Transverse colon (tissue), 4 donors: ENCODE data around the gene CLECL1. TPM values are rescaled to one million over a fixed set of nuclear protein-coding genes. Genes with fewer than 3 reads are reported as not detected.
A peak's percentile ranks its signal among the peaks of the same experiment; 100 is the strongest.

Experiments
- DNase-seq: peaks from one replicate; pipeline ENCODE4 v3.0.0-alpha.2; 2019
- H3K27ac ChIP-seq, 4 donors: fragments of 200-600 bp; sonication (generic); 2 replicates each; pipeline ENCODE4 v1.5.1; 2016 to 2018; ENCODE audit warnings: inconsistent platforms in 4 of 4
- H3K27me3 ChIP-seq: fragments of 200-600 bp; sonication (generic); 2 replicates; pipeline ENCODE4 v1.5.1; 2017; ENCODE audit warnings: inconsistent platforms
- H3K36me3 ChIP-seq, 4 donors: fragments of 200-600 bp; sonication (generic); 2 replicates each; pipeline ENCODE4 v1.5.1; 2017 to 2019; ENCODE audit warnings: inconsistent platforms in 4 of 4
- H3K4me1 ChIP-seq, 4 donors: fragments of 200-600 bp; sonication (generic); 2 replicates each; pipeline ENCODE4 v1.5.1; 2017 to 2020; ENCODE audit warnings: inconsistent platforms in 4 of 4
- H3K4me3 ChIP-seq, 4 donors: fragments of 200-600 bp; sonication (generic); 1 replicate in 1 of 4; 2 replicates in 3 of 4; pipeline versions ENCODE4 v1.5.1 to v1.6.1; 2017 to 2019; ENCODE audit warnings: inconsistent platforms in 4 of 4
- H3K9me3 ChIP-seq, 2 donors: fragments of 200-600 bp; sonication (generic); 2 replicates each; pipeline ENCODE4 v1.5.1; 2017 to 2019; ENCODE audit warnings: inconsistent platforms in 2 of 2
- EP300 ChIP-seq: sonication (generic); formaldehyde crosslinking; IDR thresholded peaks from one replicate; pipeline ENCODE4 v1.6.1; 2017; ENCODE audit warnings: antibody characterized with exemption, low read depth
- POLR2A ChIP-seq: fragments of 450-650 bp; IDR thresholded peaks from one replicate; pipeline ENCODE4 v1.6.1; 2016; ENCODE audit warnings: antibody characterized with exemption, mild to moderate bottlenecking, moderate library complexity
- POLR2AphosphoS5 ChIP-seq, 3 donors: sonication (generic); formaldehyde crosslinking; IDR thresholded peaks; one replicate each; pipeline ENCODE4 v1.6.1; 2016; ENCODE audit warnings: antibody characterized with exemption in 3 of 3
- WGBS, 2 donors: methylation state at CpG; one replicate each; pipeline ENCODE4 v1.1.5; 2018; ENCODE audit warnings: low coverage in 1 of 2; 5-methylcytosine and 5-hydroxymethylcytosine counted together
- in situ Hi-C, 4 donors: fragments of 200-750 bp; cut with MboI; loops; one replicate each; pipeline versions ENCODE4 v1.15.0 to v1.15.1; 2017; ENCODE audit warnings: low sequenced_read_pairs in 3 of 4, low pct_ligation_motif_present in 1 of 4, low pct_unique_long_range_greater_than_20kb in 1 of 4
- intact Hi-C: fragments of 100-400 bp; cut with DNase I; formaldehyde crosslinking; loops from one replicate; pipeline ENCODE4 v1.15.1; 2023; ENCODE audit warnings: low total_unique reads
- total RNA-seq, 4 donors: library from RNA; depleted of rRNA; stranded (reverse); fragments of >200 nt; gene quantifications; one replicate each; pipeline ENCODE4 v1.1.0, GENCODE V29; 2016
- TF ChIP-seq, protein P1 (sequence below), 5 experiments: fragments of 200-600 bp in 3 of 5; fragments of 450-650 bp in 2 of 5; sonication (generic) in 3 of 5; IDR thresholded peaks; 1 replicate in 2 of 5; 2 replicates in 3 of 5; pipeline ENCODE4 v1.5.1; 2016 to 2017; ENCODE audit warnings: antibody characterized with exemption in 5 of 5, inconsistent platforms in 3 of 5, mild to moderate bottlenecking in 2 of 5, moderate library complexity in 1 of 5

Gene CLECL1
- total RNA-seq, 4 donors from 2014 or later: 2.7 TPM; not detected in 3

DNA sequence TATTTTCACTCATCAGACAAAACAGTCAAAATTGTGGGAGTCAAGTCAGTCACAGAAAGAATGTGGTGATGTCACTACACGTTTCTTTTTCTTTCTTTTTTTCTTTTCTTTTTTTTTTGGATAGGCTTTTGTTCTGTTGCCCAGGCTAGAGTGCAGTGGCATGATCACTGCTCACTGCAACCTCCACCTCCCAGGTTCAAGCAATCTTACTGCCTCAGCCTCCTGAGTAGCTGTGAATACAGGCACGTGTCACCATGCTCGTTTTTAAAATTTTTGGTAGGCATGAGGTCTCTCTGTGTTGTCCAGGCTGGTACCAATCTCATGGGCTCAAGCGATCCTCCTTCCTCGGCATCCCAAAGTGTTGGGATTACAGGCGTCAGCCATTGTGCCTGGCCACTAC, 2.3 kb downstream of the CLECL1 start:
- Histone ChIP-seq H3K9me3 (no peaks in the 10 kb centered on the region), H3K27ac (peak overlapping the region in 3 of 4 donors; percentile 47 to 54 (median 53)), H3K4me1 (no peaks in the 10 kb centered on the region), H3K36me3 (no peaks in the 10 kb centered on the region), H3K4me3 (no peak overlapping the region), H3K27me3 (no peaks in the 10 kb centered on the region)
- DNase-seq: no peak
- in situ Hi-C loops: no loop called here
- intact Hi-C loops: no loop called here
- 71 to 79% methylated on average over 6 of the region's 6 CpGs for WGBS, 2 donors
- TF ChIP-seq POLR2AphosphoS5 (IDR thresholded peaks at IDR 0.05) (no peak), POLR2A (no peak)
- TF ChIP-seq, protein P1, sequence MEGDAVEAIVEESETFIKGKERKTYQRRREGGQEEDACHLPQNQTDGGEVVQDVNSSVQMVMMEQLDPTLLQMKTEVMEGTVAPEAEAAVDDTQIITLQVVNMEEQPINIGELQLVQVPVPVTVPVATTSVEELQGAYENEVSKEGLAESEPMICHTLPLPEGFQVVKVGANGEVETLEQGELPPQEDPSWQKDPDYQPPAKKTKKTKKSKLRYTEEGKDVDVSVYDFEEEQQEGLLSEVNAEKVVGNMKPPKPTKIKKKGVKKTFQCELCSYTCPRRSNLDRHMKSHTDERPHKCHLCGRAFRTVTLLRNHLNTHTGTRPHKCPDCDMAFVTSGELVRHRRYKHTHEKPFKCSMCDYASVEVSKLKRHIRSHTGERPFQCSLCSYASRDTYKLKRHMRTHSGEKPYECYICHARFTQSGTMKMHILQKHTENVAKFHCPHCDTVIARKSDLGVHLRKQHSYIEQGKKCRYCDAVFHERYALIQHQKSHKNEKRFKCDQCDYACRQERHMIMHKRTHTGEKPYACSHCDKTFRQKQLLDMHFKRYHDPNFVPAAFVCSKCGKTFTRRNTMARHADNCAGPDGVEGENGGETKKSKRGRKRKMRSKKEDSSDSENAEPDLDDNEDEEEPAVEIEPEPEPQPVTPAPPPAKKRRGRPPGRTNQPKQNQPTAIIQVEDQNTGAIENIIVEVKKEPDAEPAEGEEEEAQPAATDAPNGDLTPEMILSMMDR (IDR thresholded peaks at IDR 0.05): no peak

DNA sequence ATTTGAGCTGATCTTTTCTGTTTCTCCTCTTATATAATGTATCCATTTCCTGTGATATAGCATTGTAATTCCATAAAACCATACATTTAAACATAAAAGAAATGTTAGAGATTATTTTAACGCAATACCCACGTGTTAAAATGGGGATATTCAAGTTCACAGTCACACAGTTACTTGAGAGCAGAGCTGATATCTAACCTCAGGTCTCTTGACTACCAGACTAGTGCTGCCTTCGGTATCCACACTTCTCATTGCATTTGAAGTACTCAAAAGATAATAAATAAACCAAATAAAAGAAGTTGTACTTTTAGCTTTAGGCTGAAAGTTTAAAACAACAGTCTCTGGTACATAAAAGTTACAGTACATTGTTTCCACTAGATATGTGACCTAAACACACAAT, 2.9 kb downstream of the CLECL1 start:
- no peak for DNase-seq
- Histone ChIP-seq H3K27me3 (no peaks in the 10 kb centered on the region), H3K4me3 (no peak overlapping the region), H3K9me3 (no peaks in the 10 kb centered on the region), H3K36me3 (no peaks in the 10 kb centered on the region), H3K27ac (peak overlapping the region in 1 of 4 donors; percentile 53), H3K4me1 (no peaks in the 10 kb centered on the region)
- TF ChIP-seq POLR2AphosphoS5 (IDR thresholded peaks at IDR 0.05) (no peak), POLR2A (no peak), EP300 (no peak)
- TF ChIP-seq, protein P1 (IDR thresholded peaks at IDR 0.05): no peak
- intact Hi-C loops: no loop called here
- 61 to 71% methylated on average over 3 of the region's 3 CpGs for WGBS, 2 donors
- in situ Hi-C loops: no loop called here

DNA sequence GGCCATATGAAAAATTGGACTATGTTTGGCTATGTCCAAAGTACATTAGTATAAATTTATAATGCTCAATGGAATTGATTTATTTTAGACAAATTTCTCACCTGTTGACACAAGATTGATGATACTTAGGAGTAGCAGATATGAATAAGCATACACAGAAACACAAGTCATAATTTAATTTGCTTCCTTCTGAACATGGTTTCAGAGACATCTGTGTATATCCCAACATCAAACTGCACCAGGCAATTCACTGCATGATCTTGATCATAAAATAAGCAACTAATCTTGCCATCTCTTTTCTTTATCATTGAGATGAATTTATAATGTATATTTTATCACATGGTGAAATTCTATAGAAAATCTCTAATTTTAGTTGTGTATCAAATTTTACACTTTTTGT, 3.8 kb downstream of the CLECL1 start:
- intact Hi-C loops (no loop called here), in situ Hi-C loops (no loop called here)
- no peak for TF ChIP-seq EP300
- no peak for TF ChIP-seq POLR2A
- TF ChIP-seq, protein P1 (IDR thresholded peaks at IDR 0.05): no peak
- TF ChIP-seq POLR2AphosphoS5 (IDR thresholded peaks at IDR 0.05): no peak

DNA sequence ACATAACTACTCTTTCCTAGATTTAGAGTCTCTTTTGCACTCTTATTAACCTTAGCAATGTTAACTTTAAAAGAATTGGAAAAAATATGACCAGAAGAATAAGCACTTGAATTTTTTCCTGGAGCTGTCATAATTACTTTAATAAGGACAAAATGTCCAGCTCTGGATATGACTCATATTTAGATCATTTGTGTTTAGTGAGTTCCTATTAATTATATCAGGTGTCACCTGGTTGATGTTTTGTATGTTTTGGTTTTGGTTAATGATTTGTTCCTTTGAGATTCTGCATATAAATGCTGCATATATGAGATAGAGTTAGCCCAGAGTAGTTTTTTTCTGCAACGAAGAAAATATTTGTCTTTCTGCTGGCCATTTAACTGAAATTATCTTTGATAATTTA, 5.1 kb downstream of the CLECL1 start:
- Histone ChIP-seq H3K4me3 (no peak overlapping the region), H3K27me3 (no peaks in the 10 kb centered on the region), H3K27ac (peak overlapping the region in 1 of 4 donors; percentile 53), H3K4me1 (no peaks in the 10 kb centered on the region), H3K9me3 (no peaks in the 10 kb centered on the region), H3K36me3 (no peaks in the 10 kb centered on the region)
- TF ChIP-seq POLR2A: no peak
- TF ChIP-seq EP300: no peak
- TF ChIP-seq, protein P1 (IDR thresholded peaks at IDR 0.05): no peak
- no peak for TF ChIP-seq POLR2AphosphoS5 (IDR thresholded peaks at IDR 0.05)
- in situ Hi-C loops (no loop called here), intact Hi-C loops (no loop called here)
- WGBS, 2 donors: 72 to 75% methylated on average over 1 of the region's 1 CpG
- DNase-seq: no peak

More for the DNA sequence above, 3.8 kb downstream of the CLECL1 start:
- H3K27me3 ChIP-seq: no peaks in the 10 kb centered on the region
- no peaks in the 10 kb centered on the region for H3K9me3 ChIP-seq
- H3K4me1 ChIP-seq: no peaks in the 10 kb centered on the region
- H3K36me3 ChIP-seq: no peaks in the 10 kb centered on the region
- DNase-seq: no peak
- H3K4me3 ChIP-seq: no peak overlapping the region
- peak overlapping the region in 1 of 4 donors; percentile 53 for H3K27ac ChIP-seq
